SU-DHL-6 (cell line): Measurements from ENCODE around the gene OR2AG1.

Experiments
- H2AFZ ChIP-seq: fragments of 200-600 bp; sonication (generic); 2 replicates; pipeline ENCODE4 v1.6.1; 2014; ENCODE audit warnings: low read depth, mild to moderate bottlenecking, moderate library complexity, mixed read lengths, antibody characterized with exemption, low read length; ENCODE audit not compliant: severe bottlenecking
- H3F3A ChIP-seq: fragments of 200-600 bp; shearing (Covaris generic); 2 replicates; pipeline ENCODE4 v1.6.0; 2016; ENCODE audit warnings: antibody characterized with exemption, mild to moderate bottlenecking; ENCODE audit not compliant: insufficient read depth
- H3K27ac ChIP-seq: fragments of 200-600 bp; sonication (generic); 2 replicates; pipeline ENCODE4 v1.5.1; 2016; ENCODE audit warnings: low read depth, mild to moderate bottlenecking, low read length, moderate library complexity, mixed read lengths
- H3K27me3 ChIP-seq: fragments of 200-600 bp; sonication (generic), shearing (Covaris generic); 2 replicates; pipeline ENCODE4 v1.6.0; 2014; ENCODE audit warnings: mild to moderate bottlenecking, low read length
- H3K36me3 ChIP-seq: fragments of 200-600 bp; sonication (generic); 2 replicates; pipeline ENCODE4 v1.6.1; 2014; ENCODE audit warnings: mild to moderate bottlenecking, low read length, mixed read lengths
- H3K4me2 ChIP-seq: fragments of 300-600, 200-600 bp; shearing (Covaris generic), sonication (generic); 2 replicates; pipeline ENCODE4 v1.6.0; 2014; ENCODE audit warnings: low read length, low read depth, mild to moderate bottlenecking; ENCODE audit not compliant: poor library complexity, severe bottlenecking
- H3K4me3 ChIP-seq: fragments of 200-600 bp; sonication (generic); 2 replicates; pipeline ENCODE4 v1.5.1; 2014; ENCODE audit warnings: antibody characterized with exemption, low read length, mild to moderate bottlenecking, mixed read lengths; ENCODE audit not compliant: insufficient read depth, poor library complexity, severe bottlenecking
- H3K79me2 ChIP-seq: fragments of 200-600 bp; sonication (generic); 2 replicates; pipeline ENCODE4 v1.6.1; 2014; ENCODE audit warnings: mild to moderate bottlenecking, low read length, moderate library complexity; ENCODE audit not compliant: insufficient read depth
- H3K9ac ChIP-seq: fragments of 200-600 bp; sonication (generic); 2 replicates; pipeline ENCODE4 v1.7.0; 2014; ENCODE audit warnings: mild to moderate bottlenecking, low read length
- H3K9me2 ChIP-seq: fragments of 200-600 bp; sonication (generic); replicated peaks from 2 replicates; pipeline ENCODE4 v1.6.1; 2014; ENCODE audit warnings: low read length; ENCODE audit not compliant: insufficient read depth
- H3K9me3 ChIP-seq: fragments of 200-600 bp; sonication (generic); 2 replicates; pipeline ENCODE4 v1.6.1; 2014; ENCODE audit warnings: low read length, mixed read lengths; ENCODE audit not compliant: insufficient read depth
- H4K20me1 ChIP-seq: fragments of 200-600 bp; sonication (generic); 2 replicates; pipeline ENCODE4 v1.6.1; 2014; ENCODE audit warnings: low read depth, mild to moderate bottlenecking, antibody characterized with exemption, low read length, moderate library complexity, mixed read lengths
- EZH2phosphoT487 ChIP-seq: fragments of 200-600 bp; sonication (generic), shearing (Covaris generic); conservative IDR thresholded peaks from 2 replicates; pipeline ENCODE4 v1.6.1; 2018; ENCODE audit warnings: mild to moderate bottlenecking, antibody characterized with exemption, low read length, moderate library complexity, mixed read lengths
- TF ChIP-seq, protein P1 (sequence below): fragments of 200-600 bp; sonication (generic); IDR thresholded peaks from one replicate; pipeline ENCODE4 v1.5.1; 2017; ENCODE audit warnings: antibody characterized with exemption, mild to moderate bottlenecking, low read length, moderate library complexity; ENCODE audit not compliant: insufficient read depth, poor library complexity, severe bottlenecking

Gene OR2AG1

DNA sequence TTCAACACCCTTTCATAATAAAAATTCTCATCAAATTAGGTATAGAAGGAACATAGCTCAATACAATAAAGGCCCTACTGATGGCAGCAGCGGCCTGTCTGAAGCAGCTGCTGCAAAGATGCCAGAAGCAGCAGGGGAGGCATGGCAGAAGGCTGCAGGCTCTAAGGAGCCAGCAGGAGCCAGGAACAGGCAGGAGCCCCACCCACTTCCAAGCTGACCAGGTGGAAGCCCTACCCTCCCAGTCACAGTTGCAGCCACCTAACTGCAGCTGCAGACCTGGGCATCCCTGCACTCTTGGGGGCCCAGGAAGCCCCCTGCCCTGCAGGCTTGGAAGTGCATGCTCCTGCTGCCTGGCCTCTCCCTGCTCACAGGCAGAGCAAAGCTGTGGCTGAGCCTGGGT is 34.9 kb downstream of the OR2AG1 start:
- no peaks in the 10 kb centered on the region for H3F3A ChIP-seq
- H3K4me2 ChIP-seq: no peak overlapping the region
- no peaks in the 10 kb centered on the region for H3K9me2 ChIP-seq
- H3K27ac ChIP-seq: no peak overlapping the region
- peaks cover 6% of the 10 kb centered on the region; the same call in 1 of the 2 replicates for H3K9me3 ChIP-seq
- no peaks in the 10 kb centered on the region for H3K36me3 ChIP-seq
- no peaks in the 10 kb centered on the region for H3K27me3 ChIP-seq
- TF ChIP-seq EZH2phosphoT487: no peak
- TF ChIP-seq, protein P1, sequence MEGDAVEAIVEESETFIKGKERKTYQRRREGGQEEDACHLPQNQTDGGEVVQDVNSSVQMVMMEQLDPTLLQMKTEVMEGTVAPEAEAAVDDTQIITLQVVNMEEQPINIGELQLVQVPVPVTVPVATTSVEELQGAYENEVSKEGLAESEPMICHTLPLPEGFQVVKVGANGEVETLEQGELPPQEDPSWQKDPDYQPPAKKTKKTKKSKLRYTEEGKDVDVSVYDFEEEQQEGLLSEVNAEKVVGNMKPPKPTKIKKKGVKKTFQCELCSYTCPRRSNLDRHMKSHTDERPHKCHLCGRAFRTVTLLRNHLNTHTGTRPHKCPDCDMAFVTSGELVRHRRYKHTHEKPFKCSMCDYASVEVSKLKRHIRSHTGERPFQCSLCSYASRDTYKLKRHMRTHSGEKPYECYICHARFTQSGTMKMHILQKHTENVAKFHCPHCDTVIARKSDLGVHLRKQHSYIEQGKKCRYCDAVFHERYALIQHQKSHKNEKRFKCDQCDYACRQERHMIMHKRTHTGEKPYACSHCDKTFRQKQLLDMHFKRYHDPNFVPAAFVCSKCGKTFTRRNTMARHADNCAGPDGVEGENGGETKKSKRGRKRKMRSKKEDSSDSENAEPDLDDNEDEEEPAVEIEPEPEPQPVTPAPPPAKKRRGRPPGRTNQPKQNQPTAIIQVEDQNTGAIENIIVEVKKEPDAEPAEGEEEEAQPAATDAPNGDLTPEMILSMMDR: no peak
- no peak overlapping the region for H3K9ac ChIP-seq
- H4K20me1 ChIP-seq: no peaks in the 10 kb centered on the region
- no peak overlapping the region for H3K4me3 ChIP-seq
- no peaks in the 10 kb centered on the region for H3K79me2 ChIP-seq
- no peak overlapping the region for H2AFZ ChIP-seq

GRCh38 chr11:6818967-6819366 is 36.1 kb downstream of the OR2AG1 start:
- Histone ChIP-seq H3F3A (no peaks in the 10 kb centered on the region), H3K4me3 (no peak overlapping the region), H3K36me3 (no peaks in the 10 kb centered on the region), H3K9ac (no peak overlapping the region), H3K9me3 (peaks cover 6% of the 10 kb centered on the region; the same call in 1 of the 2 replicates), H3K27me3 (no peaks in the 10 kb centered on the region), H3K27ac (no peak overlapping the region), H3K9me2 (no peaks in the 10 kb centered on the region), H3K4me2 (no peak overlapping the region), H4K20me1 (no peaks in the 10 kb centered on the region), H2AFZ (no peak overlapping the region), H3K79me2 (no peaks in the 10 kb centered on the region)
- no peak for TF ChIP-seq EZH2phosphoT487
- TF ChIP-seq, protein P1: no peak

- Histone ChIP-seq H3K36me3 (no peaks in the 10 kb centered on the region), H3K4me3 (no peak overlapping the region), H4K20me1 (no peaks in the 10 kb centered on the region), H3K9ac (no peak overlapping the region), H3K27ac (no peak overlapping the region), H3K4me2 (no peak overlapping the region), H3K27me3 (no peaks in the 10 kb centered on the region), H3K9me2 (no peaks in the 10 kb centered on the region), H3K79me2 (no peaks in the 10 kb centered on the region), H3K9me3 (no peaks in the 10 kb centered on the region), H2AFZ (no peak overlapping the region), H3F3A (no peaks in the 10 kb centered on the region)
- no peak for TF ChIP-seq EZH2phosphoT487
- TF ChIP-seq, protein P1: no peak
These were observed 41.5 kb downstream of the OR2AG1 start for GRCh38 chr11:6824136-6824823.
